Esophagus (tissue), 2 donors: ENCODE data around the gene MALAT1. TPM values are rescaled to one million over a fixed set of nuclear protein-coding genes. Genes with fewer than 3 reads are reported as not detected.

Source experiments
- H3K27ac ChIP-seq, 2 donors: one replicate each; pipeline ENCODE4 v1.5.1; 2013; ENCODE audit warnings: low read depth in 2 of 2, mild to moderate bottlenecking in 2 of 2, inconsistent platforms in 1 of 2, low read length in 1 of 2, moderate library complexity in 1 of 2
- H3K27me3 ChIP-seq, 2 donors: one replicate each; pipeline ENCODE4 v1.6.1; 2013; ENCODE audit warnings: low read length in 2 of 2, control low read depth in 1 of 2, mild to moderate bottlenecking in 1 of 2; ENCODE audit not compliant: insufficient read depth in 2 of 2, control insufficient read depth in 1 of 2
- H3K36me3 ChIP-seq, 2 donors: one replicate each; pipeline ENCODE4 v1.6.1; 2013; ENCODE audit warnings: low read length in 1 of 2; ENCODE audit not compliant: control insufficient read depth in 2 of 2, insufficient read depth in 2 of 2
- H3K4me1 ChIP-seq, 2 donors: one replicate each; pipeline ENCODE4 v1.6.1; 2013; ENCODE audit warnings: low read length in 1 of 2; ENCODE audit not compliant: control insufficient read depth in 2 of 2, insufficient read depth in 2 of 2
- H3K4me3 ChIP-seq, 2 donors: one replicate each; pipeline ENCODE4 v1.5.1; 2013; ENCODE audit warnings: low read length in 2 of 2, mild to moderate bottlenecking in 2 of 2, low read depth in 1 of 2, moderate library complexity in 1 of 2
- H3K9me3 ChIP-seq, 2 donors: one replicate each; pipeline ENCODE4 v1.6.1; 2013; ENCODE audit warnings: mild to moderate bottlenecking in 2 of 2, low read depth in 1 of 2, low read length in 1 of 2, moderate library complexity in 1 of 2; ENCODE audit not compliant: control insufficient read depth in 2 of 2, insufficient read depth in 1 of 2
- WGBS, 2 donors: extraction: QIAGEN DNeasy Blood & Tissue Kit; methylation state at CpG; one replicate each; pipeline ENCODE4 v1.1.7; 2013; 5-methylcytosine and 5-hydroxymethylcytosine counted together
- polyA plus RNA-seq, 2 donors: library from polyadenylated mRNA; stranded (reverse); fragments of 200-250 nt; gene quantifications; one replicate each; pipeline ENCODE4 v1.2.3, GENCODE V29; 2013
- donor health status: healthy with polysubstance abuse.
- donor health status: Bipolar disorder and iron deficiency.

Gene MALAT1
- polyA plus RNA-seq, 2 donors = 94.9 to 1,950 TPM

- Histone ChIP-seq H3K36me3 (no peaks in the 10 kb centered on the region), H3K9me3 (no peaks in the 10 kb centered on the region), H3K27ac (peak overlapping the region; percentile 99), H3K4me3 (no peak overlapping the region), H3K27me3 (no peaks in the 10 kb centered on the region), H3K4me1 (peaks cover 7 to 42% of the 10 kb centered on the region in 2 donors)
- 56 to 62% methylated on average over 10 of the region's 10 CpGs for WGBS, 2 donors
These were observed 9.7 kb upstream of the MALAT1 start for GRCh38 chr11:65489035-65489705.

- H3K4me1 ChIP-seq = peaks cover 7 to 42% of the 10 kb centered on the region in 2 donors
- H3K36me3 ChIP-seq = no peaks in the 10 kb centered on the region
- H3K9me3 ChIP-seq = no peaks in the 10 kb centered on the region
- H3K4me3 ChIP-seq = no peak overlapping the region
- no peaks in the 10 kb centered on the region for H3K27me3 ChIP-seq
- WGBS, 2 donors = 30 to 47% methylated on average over 8 of the region's 8 CpGs
- peak overlapping the region; percentile 99 for H3K27ac ChIP-seq
These were observed 9.0 kb upstream of the MALAT1 start for GRCh38 chr11:65489706-65490320.

GRCh38 chr11:65491163-65491465 is 7.7 kb upstream of the MALAT1 start:
- WGBS, 2 donors = 59 to 68% methylated on average over 3 of the region's 3 CpGs

GRCh38 chr11:65491614-65492386 is 7.0 kb upstream of the MALAT1 start:
- no peak overlapping the region for H3K4me3 ChIP-seq
- H3K4me1 ChIP-seq = peaks cover 7 to 40% of the 10 kb centered on the region in 2 donors
- WGBS, 2 donors = 20 to 28% methylated on average over 17 of the region's 17 CpGs
- H3K36me3 ChIP-seq = no peaks in the 10 kb centered on the region
- H3K27ac ChIP-seq = peak overlapping the region; percentile 99
- H3K27me3 ChIP-seq = no peaks in the 10 kb centered on the region
- H3K9me3 ChIP-seq = no peaks in the 10 kb centered on the region

More at GRCh38 chr11:65491163-65491465, 7.7 kb upstream of the MALAT1 start:
- Histone ChIP-seq H3K27me3 (no peaks in the 10 kb centered on the region), H3K36me3 (no peaks in the 10 kb centered on the region), H3K4me1 (peaks cover 7 to 42% of the 10 kb centered on the region in 2 donors), H3K4me3 (no peak overlapping the region), H3K27ac (peak overlapping the region; percentile 99), H3K9me3 (no peaks in the 10 kb centered on the region)

- no peak overlapping the region for H3K4me3 ChIP-seq
- no peaks in the 10 kb centered on the region for H3K36me3 ChIP-seq
- H3K27me3 ChIP-seq = no peaks in the 10 kb centered on the region
- H3K4me1 ChIP-seq = peaks cover 7 to 40% of the 10 kb centered on the region in 2 donors
- 27 to 49% methylated on average over 4 of the region's 4 CpGs for WGBS, 2 donors
- peak overlapping the region; percentile 99 for H3K27ac ChIP-seq
- H3K9me3 ChIP-seq = no peaks in the 10 kb centered on the region
These were observed 6.5 kb upstream of the MALAT1 start for GRCh38 chr11:65492387-65492636.

GRCh38 chr11:65492637-65493366 is 6.0 kb upstream of the MALAT1 start:
- no peaks in the 10 kb centered on the region for H3K27me3 ChIP-seq
- H3K36me3 ChIP-seq = no peaks in the 10 kb centered on the region
- H3K4me3 ChIP-seq = no peak overlapping the region
- no peaks in the 10 kb centered on the region for H3K9me3 ChIP-seq
- H3K4me1 ChIP-seq = peaks cover 7 to 39% of the 10 kb centered on the region in 2 donors
- 22 to 34% methylated on average over 6 of the region's 6 CpGs for WGBS, 2 donors
- H3K27ac ChIP-seq = peak overlapping the region; percentile 99

GRCh38 chr11:65493367-65494176 is 5.3 kb upstream of the MALAT1 start:
- H3K4me1 ChIP-seq = peaks cover 4 to 31% of the 10 kb centered on the region in 2 donors

GRCh38 chr11:65496304-65497140 is 2.3 kb upstream of the MALAT1 start:
- Histone ChIP-seq H3K27me3 (no peaks in the 10 kb centered on the region), H3K27ac (peak overlapping the region; percentile 98 to 99), H3K4me3 (peak overlapping the region; percentile 25 to 40), H3K4me1 (peaks cover 0 to 9% of the 10 kb centered on the region in 2 donors), H3K9me3 (no peaks in the 10 kb centered on the region), H3K36me3 (peaks cover 0 to 4% of the 10 kb centered on the region in 2 donors)
- WGBS, 2 donors = 17 to 29% methylated on average over 15 of the region's 15 CpGs

More at GRCh38 chr11:65493367-65494176, 5.3 kb upstream of the MALAT1 start:
- WGBS, 2 donors = 29 to 48% methylated on average over 12 of the region's 12 CpGs
- Histone ChIP-seq H3K27ac (peak overlapping the region; percentile 99), H3K4me3 (no peak overlapping the region), H3K27me3 (no peaks in the 10 kb centered on the region), H3K9me3 (no peaks in the 10 kb centered on the region), H3K36me3 (no peaks in the 10 kb centered on the region)
